ENCODE results near the gene RANGRF. TPM values are rescaled to one million over a fixed set of nuclear protein-coding genes. Genes with fewer than 3 reads are reported as not detected.

The RANGRF gene
- total RNA-seq, 1 experiment from 2014 or later = 17.9 TPM

Other genes starting within 250 kb of the RANGRF start
- gene ALOX15B, start 249.6 kb upstream of the RANGRF start, total RNA-seq (2014; rRNA removed) = 0.17 and 0.58 TPM in 2 replicates
- 0.06 TPM in 1 of 2 replicates, not detected in the other for gene ALOX12B, start 201.0 kb upstream of the RANGRF start, total RNA-seq (2014; rRNA removed)
- gene ALOXE3, start 170.2 kb upstream of the RANGRF start, total RNA-seq (2014; rRNA removed) = not detected in 2 replicates
- 0.06 and 0.34 TPM in 2 replicates for gene HES7, start 164.6 kb upstream of the RANGRF start, total RNA-seq (2014; rRNA removed)
- gene PER1, start 136.3 kb upstream of the RANGRF start, total RNA-seq (2014; rRNA removed) = 12.6 and 18.2 TPM in 2 replicates
- 3.8 and 4.6 TPM in 2 replicates for gene VAMP2, start 125.7 kb upstream of the RANGRF start, total RNA-seq (2014; rRNA removed)
- gene TMEM107, start 112.3 kb upstream of the RANGRF start, total RNA-seq (2014; rRNA removed) = 40.0 and 45.3 TPM in 2 replicates
- gene BORCS6, start 98.5 kb upstream of the RANGRF start, total RNA-seq (2014; rRNA removed) = 6.9 and 7.4 TPM in 2 replicates
- 81.3 and 93.4 TPM in 2 replicates for gene AURKB, start 78.1 kb upstream of the RANGRF start, total RNA-seq (2014; rRNA removed)
- gene CTC1, start 40.6 kb upstream of the RANGRF start, total RNA-seq (2014; rRNA removed) = 1.5 and 2.7 TPM in 2 replicates
- 34.7 and 44.2 TPM in 2 replicates for gene PFAS, start 39.4 kb upstream of the RANGRF start, total RNA-seq (2014; rRNA removed)
- gene SLC25A35, start 6.7 kb downstream of the RANGRF start, total RNA-seq (2014; rRNA removed) = 1.1 and 1.3 TPM in 2 replicates
- not detected in 2 replicates for gene ARHGEF15, start 21.6 kb downstream of the RANGRF start, total RNA-seq (2014; rRNA removed)
- not detected in 2 replicates for gene ODF4, start 51.2 kb downstream of the RANGRF start, total RNA-seq (2014; rRNA removed)
- gene RPL26, start 94.5 kb downstream of the RANGRF start, total RNA-seq (2014; rRNA removed) = 2,622 and 3,054 TPM in 2 replicates
- not detected in 2 replicates for gene RNF222, start 109.2 kb downstream of the RANGRF start, total RNA-seq (2014; rRNA removed)
- 52.4 and 69.1 TPM in 2 replicates for gene NDEL1, start 147.2 kb downstream of the RANGRF start, total RNA-seq (2014; rRNA removed)

Measured in LHCN-M2 (cell line).